IMR-90 (cell line): ENCODE results near the gene VPS8. TPM values are rescaled to one million over a fixed set of nuclear protein-coding genes. Genes with fewer than 3 reads are reported as not detected.

Experiments
- ATAC-seq: fragments of 200-7000 bp; cut with Tn5 transposase; 2 replicates; pipeline ENCODE4 v1.9.1; 2020; ENCODE audit warnings: low read depth, mild to moderate bottlenecking, moderate library complexity
- BruUV-seq: library from RNA; stranded (reverse); fragments of 400-500 nt; replicated peaks from 2 replicates; lab custom pipeline; 2021; lab: Mats Ljungman, UMichigan
- CTCF ChIA-PET: fragments of 300-600 bp; formaldehyde crosslinking; extraction: SDS; loops from one replicate; lab custom pipeline; 2021; ENCODE audit warnings: antibody characterized with exemption; lab: Yijun Ruan, JAX
- POLR2A ChIA-PET: fragments of 300-600 bp; sonication (Branson Sonifier 250); formaldehyde crosslinking; loops from one replicate; lab custom pipeline; 2022; ENCODE audit warnings: antibody characterized with exemption; ENCODE audit not compliant: unreplicated experiment; lab: Charles Lee
- DNase-seq: peaks from one replicate; pipeline ENCODE4 v3.0.0; 2013
- H2AFZ ChIP-seq: replicated peaks from 2 replicates; pipeline ENCODE3; 2013; ENCODE audit warnings: low read length, mild to moderate bottlenecking; ENCODE audit not compliant: poor library complexity
- H2AK5ac ChIP-seq: 2 replicates; pipeline ENCODE4 v1.6.1; 2013; ENCODE audit warnings: low read depth, low read length, inconsistent platforms
- H2AK9ac ChIP-seq: replicated peaks from 2 replicates; pipeline ENCODE3; 2013; ENCODE audit warnings: mild to moderate bottlenecking, low read depth, low read length, moderate library complexity; ENCODE audit not compliant: poor library complexity
- H2BK120ac ChIP-seq: 2 replicates; pipeline ENCODE4 v1.6.1; 2013; ENCODE audit warnings: low read depth, low read length, inconsistent platforms
- H2BK15ac ChIP-seq: 3 replicates; pipeline ENCODE4 v1.6.1; 2013; ENCODE audit warnings: low read depth, low read length, inconsistent platforms
- H2BK20ac ChIP-seq: 2 replicates; pipeline ENCODE4 v1.6.1; 2013; ENCODE audit warnings: low read depth, mild to moderate bottlenecking, inconsistent platforms, low read length, moderate library complexity
- H2BK5ac ChIP-seq: 2 replicates; pipeline ENCODE4 v1.6.1; 2013; ENCODE audit warnings: mild to moderate bottlenecking, low read depth, low read length, inconsistent platforms; ENCODE audit not compliant: poor library complexity, severe bottlenecking
- H3K14ac ChIP-seq: replicated peaks from 2 replicates; pipeline ENCODE4 v1.6.1; 2013; ENCODE audit warnings: low read depth, low read length, inconsistent platforms
- H3K18ac ChIP-seq: 2 replicates; pipeline ENCODE4 v1.6.1; 2013; ENCODE audit warnings: low read depth, low read length, control low read depth
- H3K23ac ChIP-seq: 2 replicates; pipeline ENCODE4 v1.6.1; 2013; ENCODE audit warnings: low read depth, low read length, inconsistent platforms
- H3K27ac ChIP-seq: 2 replicates; pipeline ENCODE4 v1.5.1; 2013; ENCODE audit warnings: mild to moderate bottlenecking, control low read depth, low read length; ENCODE audit not compliant: insufficient read depth
- H3K27me3 ChIP-seq: 2 replicates; pipeline ENCODE4 v1.6.1; 2013; ENCODE audit warnings: low read length; ENCODE audit not compliant: control insufficient read depth, insufficient read depth
- H3K36me3 ChIP-seq: 2 replicates; pipeline ENCODE4 v1.6.1; 2013; ENCODE audit warnings: low read length, mixed read lengths; ENCODE audit not compliant: control insufficient read depth, insufficient read depth
- H3K4ac ChIP-seq: 2 replicates; pipeline ENCODE4 v1.6.1; 2013; ENCODE audit warnings: low read depth, low read length, inconsistent platforms
- H3K4me1 ChIP-seq: 2 replicates; pipeline ENCODE4 v1.6.1; 2013; ENCODE audit warnings: low read length, mixed read lengths; ENCODE audit not compliant: control insufficient read depth, insufficient read depth
- H3K4me2 ChIP-seq: 2 replicates; pipeline ENCODE4 v1.6.1; 2013; ENCODE audit warnings: low read depth, mild to moderate bottlenecking, control low read depth, low read length, moderate library complexity
- H3K4me3 ChIP-seq: 2 replicates; pipeline ENCODE4 v1.5.1; 2013; ENCODE audit warnings: low read depth, mild to moderate bottlenecking, control low read depth, low read length, moderate library complexity; ENCODE audit not compliant: insufficient read depth
- H3K56ac ChIP-seq: 2 replicates; pipeline ENCODE4 v1.6.1; 2013; ENCODE audit warnings: low read length, inconsistent platforms; ENCODE audit not compliant: insufficient read depth; ENCODE audit errors: extremely low read depth
- H3K79me1 ChIP-seq, 2 experiments: 2 replicates each; pipeline ENCODE4 v1.6.1; 2013; ENCODE audit warnings: low read length in 2 of 2, inconsistent platforms in 1 of 2, low read depth in 1 of 2
- H3K9ac ChIP-seq: 2 replicates; pipeline ENCODE4 v1.6.1; 2013; ENCODE audit warnings: low read depth, low read length, control low read depth
- H3K9me1 ChIP-seq: 2 replicates; pipeline ENCODE4 v1.6.1; 2013; ENCODE audit warnings: low read length, inconsistent platforms; ENCODE audit not compliant: insufficient read depth
- H3K9me3 ChIP-seq: 2 replicates; pipeline ENCODE4 v1.6.1; 2013; ENCODE audit warnings: low read length; ENCODE audit not compliant: control insufficient read depth, insufficient read depth
- H4K20me1 ChIP-seq: 2 replicates; pipeline ENCODE4 v1.6.1; 2013; ENCODE audit warnings: low read length, inconsistent platforms; ENCODE audit not compliant: insufficient read depth
- H4K5ac ChIP-seq: 2 replicates; pipeline ENCODE4 v1.6.1; 2013; ENCODE audit warnings: mild to moderate bottlenecking, low read depth, low read length, control low read depth
- H4K8ac ChIP-seq, 2 experiments: 2 replicates each; pipeline ENCODE4 v1.6.1; 2013; ENCODE audit warnings: low read depth in 2 of 2, low read length in 2 of 2, control low read depth in 1 of 2, inconsistent platforms in 1 of 2
- H4K91ac ChIP-seq: 2 replicates; pipeline ENCODE4 v1.6.1; 2013; ENCODE audit warnings: low read depth, low read length, inconsistent platforms; ENCODE audit not compliant: insufficient read depth
- POLR2A ChIP-seq: IDR thresholded peaks from 2 replicates; pipeline ENCODE4 v1.6.1; 2012; ENCODE audit warnings: mild to moderate bottlenecking, low read depth, low read length
- dilution Hi-C: fragments of 300-500 bp; cut with HindIII; formaldehyde crosslinking; loops from one replicate; pipeline ENCODE4 v1.14.3; 2018; ENCODE audit warnings: low sequenced_read_pairs; ENCODE audit not compliant: unreplicated experiment
- in situ Hi-C: fragments of 300-500 bp; cut with MboI; formaldehyde crosslinking; loops from 3 replicates; pipeline ENCODE4 v1.14.3; 2019; ENCODE audit warnings: low sequenced_read_pairs, inconsistent platforms, mixed read lengths
- intact Hi-C: fragments of 100-400 bp; cut with micrococcal nuclease; formaldehyde crosslinking; loops from 2 replicates; pipeline ENCODE4 v1.10.0; 2022
- polyA plus RNA-seq, 3 experiments: library from polyadenylated mRNA; depleted of rRNA; stranded (reverse); fragments of >200 nt; gene quantifications; 2 replicates each; pipeline ENCODE4 v1.2.3, GENCODE V29; 2012; ENCODE audit warnings: low replicate concordance in 1 of 3
- total RNA-seq: library from RNA; depleted of rRNA; stranded (reverse); fragments of >200 nt; gene quantifications from 2 replicates; pipeline ENCODE4 v1.2.3, GENCODE V29; 2012

Gene VPS8
- total and polyA plus RNA-seq, 2 of the 4 experiments (the other 2 are of a cell fraction): 14.0 to 56.1 TPM

DNA sequence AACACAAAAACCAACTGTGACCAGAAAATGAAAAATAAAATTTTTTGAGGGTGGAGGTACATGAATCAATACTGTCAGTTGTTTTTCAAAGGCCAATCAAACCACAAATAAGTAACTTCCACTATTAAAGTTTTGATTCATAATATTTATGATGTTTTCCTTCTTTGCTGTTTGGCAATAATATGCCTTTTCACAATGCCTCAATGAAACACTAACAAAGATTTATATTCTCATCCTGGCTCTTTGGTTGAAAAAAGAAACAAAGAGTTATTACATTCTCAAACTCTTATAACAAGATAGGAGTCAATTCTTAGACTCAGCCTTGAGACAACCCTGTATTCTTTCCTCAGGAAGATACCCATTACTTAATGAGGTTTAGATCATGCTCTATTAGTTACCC lies 277.8 kb downstream of the VPS8 start:
- Histone ChIP-seq H4K8ac (no peak overlapping the region), H2AFZ (no peak overlapping the region), H3K79me1 (no peaks in the 10 kb centered on the region), H2BK15ac (no peak overlapping the region), H3K4me2 (no peak overlapping the region), H3K23ac (no peak overlapping the region), H2BK5ac (no peak overlapping the region), H3K9ac (no peak overlapping the region), H3K9me3 (no peaks in the 10 kb centered on the region), H3K4me1 (no peaks in the 10 kb centered on the region; the same call in 1 of the 2 replicates), H3K27me3 (no peaks in the 10 kb centered on the region), H2BK120ac (no peak overlapping the region), H4K91ac (no peak overlapping the region), H2AK5ac (no peak overlapping the region), H2AK9ac (no peak overlapping the region), H3K27ac (no peak overlapping the region), H3K36me3 (no peaks in the 10 kb centered on the region), H3K14ac (no peak overlapping the region), H3K56ac (no peak overlapping the region), H3K18ac (no peak overlapping the region), H4K5ac (no peak overlapping the region), H4K20me1 (no peaks in the 10 kb centered on the region), H3K9me1 (no peaks in the 10 kb centered on the region), H3K4ac (no peak overlapping the region), H2BK20ac (no peak overlapping the region), H3K4me3 (no peak overlapping the region)
- no peak for TF ChIP-seq POLR2A
- DNase-seq (no peak), ATAC-seq (no peak)
- ChIA-PET POLR2A (no interaction called here), CTCF (no interaction called here)
- dilution Hi-C loops (no loop called here), in situ Hi-C loops (no loop called here), intact Hi-C loops (no loop called here)
- no TSS peak for BruUV-seq
